ENCODE measurements around the gene HEPH.
"Not testable (repeated sequence)": the region's sequence is repeated elsewhere in the genome, so short reads cannot be mapped to it uniquely, and the experiment has no call there.

HEPH gene

GRCh38 chrX:66163849-66164411 lies at the start of gene HEPH:
TSS of gene HEPH (plus strand) at chrX:66164247. CDS start at chrX:66170571, 6,324 bp downstream.
- DNase-seq (ENCODE audit: low spot score), result peak; percentile 49

GRCh38 chrX:66118722-66119121 lies 45.3 kb upstream of the HEPH start:
- DNase-seq (ENCODE audit: low spot score), result not testable (repeated sequence)

GRCh38 chrX:66121354-66121753 lies 42.7 kb upstream of the HEPH start:
- not testable (repeated sequence) for DNase-seq (ENCODE audit: low spot score)

GRCh38 chrX:66126662-66127061 lies 37.4 kb upstream of the HEPH start:
- DNase-seq (ENCODE audit: low spot score), result no peak

- no peak for DNase-seq (ENCODE audit: low spot score)
Observed at GRCh38 chrX:66130469-66130868, 33.6 kb upstream of the HEPH start.

- not testable (repeated sequence) for DNase-seq (ENCODE audit: low spot score)
Observed at GRCh38 chrX:66135284-66135683, 28.8 kb upstream of the HEPH start.

- no peak for DNase-seq (ENCODE audit: low spot score)
Observed at GRCh38 chrX:66142351-66142750, 21.7 kb upstream of the HEPH start.

- no peak for DNase-seq (ENCODE audit: low spot score)
Observed at GRCh38 chrX:66144258-66144657, 19.8 kb upstream of the HEPH start.

- no peak for DNase-seq (ENCODE audit: low spot score)
Observed at GRCh38 chrX:66149519-66149918, 14.5 kb upstream of the HEPH start.

- DNase-seq (ENCODE audit: low spot score), result no peak
Observed at GRCh38 chrX:66150163-66150562, 13.9 kb upstream of the HEPH start.

GRCh38 chrX:66162331-66162822 lies 1.7 kb upstream of the HEPH start:
- no peak for DNase-seq (ENCODE audit: low spot score)

- no peak for DNase-seq (ENCODE audit: low spot score)
Observed at GRCh38 chrX:66163447-66163846, 600 bp upstream of the HEPH start.

- DNase-seq (ENCODE audit: low spot score), result no peak
Observed at GRCh38 chrX:66164470-66164869, 423 bp downstream of the HEPH start.

GRCh38 chrX:66164931-66165330 lies 884 bp downstream of the HEPH start:
- no peak for DNase-seq (ENCODE audit: low spot score)

- DNase-seq (ENCODE audit: low spot score), result no peak
Observed at GRCh38 chrX:66166671-66167070, 2.6 kb downstream of the HEPH start.

- DNase-seq (ENCODE audit: low spot score), result no peak
Observed at GRCh38 chrX:66167431-66167830, 3.4 kb downstream of the HEPH start.

- no peak for DNase-seq (ENCODE audit: low spot score)
Observed at GRCh38 chrX:66176134-66176533, 12.1 kb downstream of the HEPH start.

GRCh38 chrX:66191563-66191962 lies 27.5 kb downstream of the HEPH start:
- no peak for DNase-seq (ENCODE audit: low spot score)

GRCh38 chrX:66193821-66194220 lies 29.8 kb downstream of the HEPH start:
- no peak for DNase-seq (ENCODE audit: low spot score)

- no peak for DNase-seq (ENCODE audit: low spot score)
Observed at GRCh38 chrX:66200050-66200664, 36.1 kb downstream of the HEPH start.

GRCh38 chrX:66200855-66201795 lies 37.1 kb downstream of the HEPH start:
- DNase-seq (ENCODE audit: low spot score), result no peak

GRCh38 chrX:66203114-66203513 lies 39.1 kb downstream of the HEPH start:
- no peak for DNase-seq (ENCODE audit: low spot score)

GRCh38 chrX:66221856-66222255 lies 57.8 kb downstream of the HEPH start:
- DNase-seq (ENCODE audit: low spot score), result no peak

Measured in ecto neural progenitor cell (in vitro differentiated cells).